HepG2 (cell line): ENCODE data around the gene PSMD12. TPM values are rescaled to one million over a fixed set of nuclear protein-coding genes. Genes with fewer than 3 reads are reported as not detected.
A peak's percentile ranks its signal among the peaks of the same experiment; 100 is the strongest.

Experiments
- ESRRA ChIP-seq: sonication (generic); formaldehyde crosslinking; IDR thresholded peaks from 2 replicates; pipeline ENCODE4 v1.5.1; 2020; ENCODE audit warnings: mild to moderate bottlenecking, low read depth, missing genetic modification reagents
- HOXD1 ChIP-seq: sonication (generic); formaldehyde crosslinking; IDR thresholded peaks from 2 replicates; pipeline ENCODE4 v1.5.0; 2020; ENCODE audit warnings: missing genetic modification reagents
- MATR3 ChIP-seq: sonication (generic); formaldehyde crosslinking; IDR thresholded peaks from 2 replicates; pipeline ENCODE4 v1.4.0; 2020; ENCODE audit warnings: missing genetic modification reagents
- MBNL3 ChIP-seq: fragments of 250-450 bp; sonication (Bioruptor Pico); conservative IDR thresholded peaks from 2 replicates; pipeline ENCODE4 v1.8.0; 2022; ENCODE audit warnings: mild to moderate bottlenecking, inconsistent platforms
- MZF1 ChIP-seq: sonication (generic); formaldehyde crosslinking; IDR thresholded peaks from 2 replicates; pipeline ENCODE4 v1.8.1; 2023; ENCODE audit warnings: mild to moderate bottlenecking, missing genetic modification reagents, borderline replicate concordance
- NKX3-1 ChIP-seq: sonication (generic); formaldehyde crosslinking; IDR thresholded peaks from 2 replicates; pipeline ENCODE4 v1.5.0; 2020; ENCODE audit warnings: missing genetic modification reagents
- RERE ChIP-seq: IDR thresholded peaks from 2 replicates; pipeline ENCODE4 v1.6.1; 2016; ENCODE audit warnings: low read depth, missing genetic modification reagents, missing compliant biosample characterization
- SAFB2 ChIP-seq: sonication (generic); formaldehyde crosslinking; IDR thresholded peaks from 2 replicates; pipeline ENCODE4 v1.5.1; 2020; ENCODE audit warnings: missing genetic modification reagents, low read depth, mild to moderate bottlenecking, borderline replicate concordance
- SALL1 ChIP-seq: sonication (generic); formaldehyde crosslinking; IDR thresholded peaks from 2 replicates; pipeline ENCODE4 v1.8.0; 2022; ENCODE audit warnings: mild to moderate bottlenecking, missing genetic modification reagents
- SIX1 ChIP-seq: sonication (generic); formaldehyde crosslinking; IDR thresholded peaks from 2 replicates; pipeline ENCODE4 v1.4.0; 2020; ENCODE audit warnings: missing genetic modification reagents, borderline replicate concordance
- ZFP36L1 ChIP-seq: sonication (generic); formaldehyde crosslinking; IDR thresholded peaks from 2 replicates; pipeline ENCODE4 v1.8.0; 2022; ENCODE audit warnings: mild to moderate bottlenecking, missing genetic modification reagents, moderate library complexity
- ZNF761 ChIP-seq: sonication (generic); formaldehyde crosslinking; conservative IDR thresholded peaks from 2 replicates; pipeline ENCODE4 v1.4.0; 2020; ENCODE audit warnings: mild to moderate bottlenecking, missing genetic modification reagents
- ZNF800 ChIP-seq: sonication (generic); formaldehyde crosslinking; IDR thresholded peaks from 2 replicates; pipeline ENCODE4 v1.4.0; 2020; ENCODE audit warnings: missing genetic modification reagents
- ZNF816 ChIP-seq: sonication (generic); formaldehyde crosslinking; IDR thresholded peaks from 2 replicates; pipeline ENCODE4 v1.8.0; 2022; ENCODE audit warnings: missing genetic modification reagents, mild to moderate bottlenecking, borderline replicate concordance
- polyA plus RNA-seq, 8 experiments: library from polyadenylated mRNA; depleted of rRNA in 3 of 8; stranded (reverse) in 7 of 8; unstranded in 1 of 8; fragments of >200 nt; fragmentation: Illumina TruSeq in 4 of 8; extraction: Trizol in 4 of 8; gene quantifications; 2 replicates each; pipeline versions ENCODE4 v1.2.1 to v1.2.3, GENCODE V29; 2011 to 2016; ENCODE audit warnings: low read depth in 4 of 8, missing spikeins in 1 of 8, mixed read lengths in 1 of 8; ENCODE audit not compliant: insufficient read depth in 1 of 8
- total RNA-seq, 5 experiments: library from RNA; depleted of rRNA; stranded (reverse); fragments of >200 nt; fragmentation: Illumina TruSeq; extraction: Trizol; gene quantifications; 2 replicates each; pipeline ENCODE4 v1.2.3, GENCODE V29; 2016; ENCODE audit warnings: low read depth in 1 of 5
- TF ChIP-seq, protein P1 (sequence below): sonication (generic); formaldehyde crosslinking; IDR thresholded peaks from 2 replicates; pipeline ENCODE4 v1.4.0; 2020; ENCODE audit warnings: missing genetic modification reagents
- TF ChIP-seq, protein P2 (sequence below): sonication (generic); formaldehyde crosslinking; IDR thresholded peaks from 2 replicates; pipeline ENCODE4 v1.4.0; 2020; ENCODE audit warnings: mild to moderate bottlenecking, missing genetic modification reagents
- TF ChIP-seq, protein P3 (sequence below): sonication (generic); formaldehyde crosslinking; IDR thresholded peaks from 2 replicates; pipeline ENCODE4 v1.4.0; 2020; ENCODE audit warnings: missing genetic modification reagents

The PSMD12 gene
- total and polyA plus RNA-seq, 2 of the 13 experiments (the other 11 are each of a cell fraction or from before 2014, with no cell fraction given), result 27.4 to 71.7 TPM

DNA sequence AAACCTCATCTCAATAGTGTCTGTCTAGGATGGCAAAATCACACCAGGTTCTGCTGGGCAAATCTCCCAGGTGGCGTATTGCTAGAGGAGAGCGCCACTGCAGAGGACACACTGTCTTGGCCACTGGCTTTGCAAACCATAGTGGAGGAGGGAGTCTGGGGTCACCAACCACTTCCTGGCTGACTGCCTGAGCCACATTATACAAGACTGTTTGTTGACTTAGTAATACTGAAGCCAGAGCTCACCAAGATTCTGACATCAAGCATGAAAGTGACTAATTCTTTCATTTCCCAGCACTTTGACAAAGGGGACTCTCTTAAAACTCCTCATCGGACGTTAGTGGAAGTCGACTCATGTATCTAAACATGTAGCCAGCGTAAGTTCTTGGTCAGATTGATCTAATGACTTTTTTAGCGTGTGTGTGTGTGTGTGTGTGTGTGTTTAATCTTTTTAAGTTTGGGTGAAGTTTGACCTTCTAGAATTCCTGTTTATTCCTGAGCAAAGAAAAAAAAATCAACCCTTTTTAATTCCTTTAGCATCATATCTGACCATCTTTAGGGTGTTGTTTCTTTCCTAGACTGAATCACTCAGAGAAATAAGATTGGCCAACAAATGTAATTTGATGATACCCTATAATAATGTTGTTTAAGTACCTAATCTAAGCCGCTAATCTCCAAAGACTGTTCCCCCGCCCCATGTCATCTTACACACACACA lies 24.4 kb upstream of the PSMD12 start (continued):
- no peak for TF ChIP-seq RERE (CRISPR knock-in tag)
- no peak for TF ChIP-seq ZNF800 (CRISPR knock-in tag)
- TF ChIP-seq SIX1, result no peak; the same call in 1 of the 2 replicates
- no peak for TF ChIP-seq ZNF816 (CRISPR knock-in tag)
- no peak for TF ChIP-seq ZFP36L1 (CRISPR knock-in tag)
- no peak for TF ChIP-seq MBNL3
- TF ChIP-seq MATR3 (CRISPR knock-in tag), result no peak
- no peak for TF ChIP-seq HOXD1 (CRISPR knock-in tag)
- no peak for TF ChIP-seq ZNF761
- no peak for TF ChIP-seq SAFB2 (CRISPR knock-in tag)
- TF ChIP-seq, protein P1, sequence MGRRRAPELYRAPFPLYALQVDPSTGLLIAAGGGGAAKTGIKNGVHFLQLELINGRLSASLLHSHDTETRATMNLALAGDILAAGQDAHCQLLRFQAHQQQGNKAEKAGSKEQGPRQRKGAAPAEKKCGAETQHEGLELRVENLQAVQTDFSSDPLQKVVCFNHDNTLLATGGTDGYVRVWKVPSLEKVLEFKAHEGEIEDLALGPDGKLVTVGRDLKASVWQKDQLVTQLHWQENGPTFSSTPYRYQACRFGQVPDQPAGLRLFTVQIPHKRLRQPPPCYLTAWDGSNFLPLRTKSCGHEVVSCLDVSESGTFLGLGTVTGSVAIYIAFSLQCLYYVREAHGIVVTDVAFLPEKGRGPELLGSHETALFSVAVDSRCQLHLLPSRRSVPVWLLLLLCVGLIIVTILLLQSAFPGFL (CRISPR knock-in tag), result no peak
- TF ChIP-seq, protein P2, sequence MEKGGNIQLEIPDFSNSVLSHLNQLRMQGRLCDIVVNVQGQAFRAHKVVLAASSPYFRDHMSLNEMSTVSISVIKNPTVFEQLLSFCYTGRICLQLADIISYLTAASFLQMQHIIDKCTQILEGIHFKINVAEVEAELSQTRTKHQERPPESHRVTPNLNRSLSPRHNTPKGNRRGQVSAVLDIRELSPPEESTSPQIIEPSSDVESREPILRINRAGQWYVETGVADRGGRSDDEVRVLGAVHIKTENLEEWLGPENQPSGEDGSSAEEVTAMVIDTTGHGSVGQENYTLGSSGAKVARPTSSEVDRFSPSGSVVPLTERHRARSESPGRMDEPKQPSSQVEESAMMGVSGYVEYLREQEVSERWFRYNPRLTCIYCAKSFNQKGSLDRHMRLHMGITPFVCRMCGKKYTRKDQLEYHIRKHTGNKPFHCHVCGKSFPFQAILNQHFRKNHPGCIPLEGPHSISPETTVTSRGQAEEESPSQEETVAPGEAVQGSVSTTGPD, result 0 out of 2 replicates have a peak, but pooled peaks have one; percentile 51
- no peak for TF ChIP-seq NKX3-1
- TF ChIP-seq, protein P3, sequence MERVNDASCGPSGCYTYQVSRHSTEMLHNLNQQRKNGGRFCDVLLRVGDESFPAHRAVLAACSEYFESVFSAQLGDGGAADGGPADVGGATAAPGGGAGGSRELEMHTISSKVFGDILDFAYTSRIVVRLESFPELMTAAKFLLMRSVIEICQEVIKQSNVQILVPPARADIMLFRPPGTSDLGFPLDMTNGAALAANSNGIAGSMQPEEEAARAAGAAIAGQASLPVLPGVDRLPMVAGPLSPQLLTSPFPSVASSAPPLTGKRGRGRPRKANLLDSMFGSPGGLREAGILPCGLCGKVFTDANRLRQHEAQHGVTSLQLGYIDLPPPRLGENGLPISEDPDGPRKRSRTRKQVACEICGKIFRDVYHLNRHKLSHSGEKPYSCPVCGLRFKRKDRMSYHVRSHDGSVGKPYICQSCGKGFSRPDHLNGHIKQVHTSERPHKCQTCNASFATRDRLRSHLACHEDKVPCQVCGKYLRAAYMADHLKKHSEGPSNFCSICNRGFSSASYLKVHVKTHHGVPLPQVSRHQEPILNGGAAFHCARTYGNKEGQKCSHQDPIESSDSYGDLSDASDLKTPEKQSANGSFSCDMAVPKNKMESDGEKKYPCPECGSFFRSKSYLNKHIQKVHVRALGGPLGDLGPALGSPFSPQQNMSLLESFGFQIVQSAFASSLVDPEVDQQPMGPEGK (CRISPR knock-in tag), result 0 out of 2 replicates have a peak, but pooled peaks have one; percentile 9
- no peak for TF ChIP-seq MZF1 (CRISPR knock-in tag)
- peak; percentile 35; the same call in 1 of the 2 replicates for TF ChIP-seq SALL1 (CRISPR knock-in tag)
- TF ChIP-seq ESRRA (CRISPR knock-in tag), result peak; percentile 55; the same call in 1 of the 2 replicates
